HCT116 (cell line): ENCODE results near the gene TCERG1L. TPM values are rescaled to one million over a fixed set of nuclear protein-coding genes. Genes with fewer than 3 reads are reported as not detected.

Experiments used
- ATAC-seq: fragments of 200-7000 bp; cut with Tn5 transposase; 2 replicates; pipeline ENCODE4 v1.9.1; 2020; ENCODE audit warnings: mild to moderate bottlenecking, moderate library complexity
- BruUV-seq: library from RNA; stranded (reverse); fragments of 400-500 nt; replicated peaks from 2 replicates; lab custom pipeline; 2021; lab: Mats Ljungman, UMichigan
- CTCF ChIA-PET: fragments of 300-600 bp; sonication (Branson Sonifier 250); formaldehyde crosslinking; loops from one replicate; lab custom pipeline; 2021; ENCODE audit warnings: antibody characterized with exemption; lab: Charles Lee
- POLR2A ChIA-PET: fragments of 300-600, 350-600 bp; sonication (Branson Sonifier 250); formaldehyde crosslinking; loops from one replicate; lab custom pipeline; 2021; ENCODE audit warnings: antibody characterized with exemption; lab: Charles Lee
- RAD21 ChIA-PET, 2 experiments: fragments of 300-600 bp; sonication (Branson Sonifier 250); formaldehyde crosslinking; loops; one replicate each; lab custom pipeline; 2023; ENCODE audit warnings: low total read pairs in 2 of 2; ENCODE audit not compliant: uncharacterized antibody in 2 of 2, unreplicated experiment in 2 of 2, low non-redundant PET in 1 of 2; lab: Charles Lee
- DNase-seq: peaks from one replicate; pipeline ENCODE4 v3.0.0-alpha.2; 2010; ENCODE audit warnings: low read depth, low spot score
- H2AFZ ChIP-seq: fragments of 200-600 bp; shearing (Covaris generic), sonication (generic); 2 replicates; pipeline ENCODE4 v1.6.1; 2017; ENCODE audit warnings: low read depth, mixed run types, mixed read lengths, antibody characterized with exemption, low read length; ENCODE audit not compliant: poor library complexity, severe bottlenecking
- H3K27ac ChIP-seq: 2 replicates; pipeline ENCODE4 v1.5.1; 2012; ENCODE audit warnings: low read depth, low read length
- H3K27me3 ChIP-seq: fragments of 200-600 bp; sonication (generic); 2 replicates; pipeline ENCODE4 v1.6.1; 2016; ENCODE audit warnings: mixed run types, low read length, mixed read lengths; ENCODE audit not compliant: insufficient read depth
- H3K36me3 ChIP-seq, 2 experiments: fragments of 200-500 bp in 1 of 2; fragments of 200-600 bp in 1 of 2; sonication (Bioruptor generic) in 1 of 2; sonication (generic) in 1 of 2; 2 replicates each; pipeline versions ENCODE4 v1.5.1 to v1.6.1; 2014 to 2016; ENCODE audit warnings: low read length in 2 of 2, inconsistent platforms in 1 of 2, mixed read lengths in 1 of 2, mixed run types in 1 of 2; ENCODE audit not compliant: insufficient read depth in 2 of 2, control insufficient read depth in 1 of 2
- H3K4me1 ChIP-seq, 2 experiments: fragments of 200-600 bp in 1 of 2; sonication (generic) in 1 of 2; 2 replicates each; pipeline versions ENCODE4 v1.5.1 to v1.6.1; 2012 to 2017; ENCODE audit warnings: low read length in 2 of 2, inconsistent platforms in 1 of 2, mild to moderate bottlenecking in 1 of 2, mixed read lengths in 1 of 2, mixed run types in 1 of 2, moderate library complexity in 1 of 2; ENCODE audit not compliant: insufficient read depth in 2 of 2, control insufficient read depth in 1 of 2
- H3K4me2 ChIP-seq: fragments of 200-600 bp; sonication (generic); 2 replicates; pipeline ENCODE4 v1.6.1; 2017; ENCODE audit warnings: mixed run types, low read length, mixed read lengths
- H3K4me3 ChIP-seq, 2 experiments: fragments of 200-600 bp in 1 of 2; sonication (generic) in 1 of 2; replicated peaks in 1 of 2; 2 replicates each; pipeline ENCODE4 v1.5.1; 2011 to 2016; ENCODE audit warnings: low read length in 2 of 2, control low read depth in 1 of 2, low read depth in 1 of 2, mild to moderate bottlenecking in 1 of 2, mixed read lengths in 1 of 2, mixed run types in 1 of 2
- H3K79me2 ChIP-seq: fragments of 200-600 bp; sonication (generic); 2 replicates; pipeline ENCODE4 v1.6.1; 2017; ENCODE audit warnings: mild to moderate bottlenecking, mixed run types, low read length, moderate library complexity, mixed read lengths; ENCODE audit not compliant: insufficient read depth
- H3K9ac ChIP-seq: fragments of 200-600 bp; sonication (generic); 2 replicates; pipeline ENCODE4 v1.6.1; 2016; ENCODE audit warnings: low read length, mixed read lengths
- H3K9me2 ChIP-seq: fragments of 200-600 bp; sonication (generic), shearing (Covaris generic); 2 replicates; pipeline ENCODE4 v1.6.1; 2017; ENCODE audit warnings: mixed run types, mild to moderate bottlenecking, moderate library complexity; ENCODE audit not compliant: insufficient read depth
- H3K9me3 ChIP-seq, 2 experiments: fragments of 200-500 bp in 1 of 2; fragments of 200-600 bp in 1 of 2; sonication (Bioruptor generic) in 1 of 2; sonication (generic) in 1 of 2; 2 replicates each; pipeline ENCODE4 v1.6.1; 2014 to 2017; ENCODE audit warnings: low read length in 2 of 2, mixed read lengths in 2 of 2, inconsistent platforms in 1 of 2, low read depth in 1 of 2, mild to moderate bottlenecking in 1 of 2, mixed run types in 1 of 2, moderate library complexity in 1 of 2; ENCODE audit not compliant: control insufficient read depth in 1 of 2, insufficient read depth in 1 of 2
- H4K20me1 ChIP-seq: fragments of 200-600 bp; sonication (generic), shearing (Covaris generic); 2 replicates; pipeline ENCODE4 v1.6.1; 2017; ENCODE audit warnings: mixed run types, mild to moderate bottlenecking, moderate library complexity; ENCODE audit not compliant: insufficient read depth
- CBX3 ChIP-seq: IDR thresholded peaks from 2 replicates; pipeline ENCODE4 v1.6.1; 2012; ENCODE audit warnings: low read depth
- CEBPB ChIP-seq: IDR thresholded peaks from 2 replicates; pipeline ENCODE4 v1.6.1; 2012; ENCODE audit warnings: low read depth
- EGR1 ChIP-seq: IDR thresholded peaks from 2 replicates; pipeline ENCODE4 v1.6.1; 2012; ENCODE audit warnings: low read depth
- ELF1 ChIP-seq: IDR thresholded peaks from 2 replicates; pipeline ENCODE4 v1.6.1; 2012; ENCODE audit warnings: low read depth, borderline replicate concordance
- EZH2phosphoT487 ChIP-seq: fragments of 200-600 bp; IDR thresholded peaks from 2 replicates; pipeline ENCODE4 v1.6.1; 2018; ENCODE audit warnings: antibody characterized with exemption, borderline replicate concordance
- JUND ChIP-seq: IDR thresholded peaks from 2 replicates; pipeline ENCODE4 v1.6.1; 2012
- RAD21 ChIP-seq: IDR thresholded peaks from 2 replicates; pipeline ENCODE4 v1.6.1; 2012; ENCODE audit warnings: low read depth, mild to moderate bottlenecking
- SP1 ChIP-seq: IDR thresholded peaks from 2 replicates; pipeline ENCODE4 v1.6.1; 2012; ENCODE audit warnings: low read depth
- TCF7L2 ChIP-seq: IDR thresholded peaks from 2 replicates; pipeline ENCODE4 v1.7.0; 2011; ENCODE audit warnings: borderline replicate concordance, inconsistent platforms; ENCODE audit not compliant: insufficient read depth, insufficient read length; ENCODE audit errors: extremely low read depth
- ZNF274 ChIP-seq: fragments of 200-500 bp; sonication (Bioruptor generic); IDR thresholded peaks from 2 replicates; pipeline ENCODE4 v1.6.1; 2014; ENCODE audit warnings: mild to moderate bottlenecking, low read depth, low read length, inconsistent platforms
- intact Hi-C: fragments of 100-400 bp; cut with micrococcal nuclease; formaldehyde crosslinking; loops from 2 replicates; pipeline ENCODE4 v1.10.0; 2022
- total RNA-seq: library from RNA; stranded (reverse); gene quantifications from one replicate; pipeline ENCODE4 v1.2.1, GENCODE V29; 2021; ENCODE audit not compliant: unreplicated experiment
- TF ChIP-seq, protein P1 (sequence below): IDR thresholded peaks from 2 replicates; pipeline ENCODE4 v1.6.1; 2011; ENCODE audit warnings: mild to moderate bottlenecking, low read length, moderate library complexity; ENCODE audit not compliant: insufficient replicate concordance; ENCODE audit errors: extremely low read depth
- TF ChIP-seq, protein P2 (sequence below): IDR thresholded peaks from 2 replicates; pipeline ENCODE4 v1.6.1; 2012
- TF ChIP-seq, protein P3 (sequence below): IDR thresholded peaks from 2 replicates; pipeline ENCODE4 v1.6.1; 2012
- TF ChIP-seq, protein P4 (sequence below), 3 experiments: fragments of 200-600 bp in 1 of 3; sonication (generic) in 1 of 3; IDR thresholded peaks in 2 of 3; conservative IDR thresholded peaks in 1 of 3; 2 replicates each; pipeline ENCODE4 v1.5.1; 2012 to 2017; ENCODE audit warnings: low read depth in 2 of 3, low read length in 2 of 3, antibody characterized with exemption in 1 of 3, borderline replicate concordance in 1 of 3, control low read depth in 1 of 3, mild to moderate bottlenecking in 1 of 3, mixed read lengths in 1 of 3, mixed run types in 1 of 3, moderate library complexity in 1 of 3; ENCODE audit not compliant: insufficient read depth in 1 of 3

Gene TCERG1L
- total RNA-seq, 1 experiment from 2014 or later: not detected

DNA sequence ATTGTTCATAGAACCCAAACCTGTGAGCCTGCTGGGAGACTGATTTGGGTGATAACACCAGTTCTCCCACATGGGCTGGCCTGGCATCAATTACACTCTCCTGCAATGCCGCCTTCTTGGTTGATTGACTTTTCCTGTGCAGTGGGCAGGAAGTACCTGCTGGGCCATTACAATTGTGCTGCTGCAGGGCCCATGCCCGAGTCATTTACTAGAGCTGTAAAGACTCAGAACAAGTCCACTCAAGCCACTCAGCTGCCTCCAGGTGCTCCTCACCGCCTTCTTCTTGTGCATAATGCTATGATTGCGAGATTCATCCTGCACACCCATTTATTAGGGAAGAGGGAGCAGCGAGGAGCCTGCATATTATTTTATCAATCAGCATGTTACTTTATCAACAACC is 264.0 kb downstream of the TCERG1L start:
- ChIA-PET CTCF (no interaction called here), RAD21 (no interaction called here), POLR2A (no interaction called here)
- BruUV-seq: no TSS peak
- H2AFZ ChIP-seq: no peak overlapping the region
- no peaks in the 10 kb centered on the region for H3K4me1 ChIP-seq
- no peaks in the 10 kb centered on the region for H3K9me2 ChIP-seq
- no peak overlapping the region for H3K9ac ChIP-seq
- H3K9me3 ChIP-seq: no peaks in the 10 kb centered on the region
- ATAC-seq (no peak), DNase-seq (no peak)
- no peak overlapping the region for H3K4me2 ChIP-seq
- no peak for TF ChIP-seq CBX3
- TF ChIP-seq TCF7L2: no peak
- TF ChIP-seq, protein P1, sequence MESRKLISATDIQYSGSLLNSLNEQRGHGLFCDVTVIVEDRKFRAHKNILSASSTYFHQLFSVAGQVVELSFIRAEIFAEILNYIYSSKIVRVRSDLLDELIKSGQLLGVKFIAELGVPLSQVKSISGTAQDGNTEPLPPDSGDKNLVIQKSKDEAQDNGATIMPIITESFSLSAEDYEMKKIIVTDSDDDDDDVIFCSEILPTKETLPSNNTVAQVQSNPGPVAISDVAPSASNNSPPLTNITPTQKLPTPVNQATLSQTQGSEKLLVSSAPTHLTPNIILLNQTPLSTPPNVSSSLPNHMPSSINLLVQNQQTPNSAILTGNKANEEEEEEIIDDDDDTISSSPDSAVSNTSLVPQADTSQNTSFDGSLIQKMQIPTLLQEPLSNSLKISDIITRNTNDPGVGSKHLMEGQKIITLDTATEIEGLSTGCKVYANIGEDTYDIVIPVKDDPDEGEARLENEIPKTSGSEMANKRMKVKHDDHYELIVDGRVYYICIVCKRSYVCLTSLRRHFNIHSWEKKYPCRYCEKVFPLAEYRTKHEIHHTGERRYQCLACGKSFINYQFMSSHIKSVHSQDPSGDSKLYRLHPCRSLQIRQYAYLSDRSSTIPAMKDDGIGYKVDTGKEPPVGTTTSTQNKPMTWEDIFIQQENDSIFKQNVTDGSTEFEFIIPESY: no peak
- TF ChIP-seq EGR1: no peak
- TF ChIP-seq, protein P2, sequence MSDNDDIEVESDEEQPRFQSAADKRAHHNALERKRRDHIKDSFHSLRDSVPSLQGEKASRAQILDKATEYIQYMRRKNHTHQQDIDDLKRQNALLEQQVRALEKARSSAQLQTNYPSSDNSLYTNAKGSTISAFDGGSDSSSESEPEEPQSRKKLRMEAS: no peak
- no peak for TF ChIP-seq RAD21
- no peak for TF ChIP-seq CEBPB
- no peak for TF ChIP-seq JUND
- TF ChIP-seq ELF1: no peak
- H3K27me3 ChIP-seq: no peaks in the 10 kb centered on the region
- no peaks in the 10 kb centered on the region for H3K79me2 ChIP-seq
- no peak overlapping the region for H3K27ac ChIP-seq
- H4K20me1 ChIP-seq: no peaks in the 10 kb centered on the region
- intact Hi-C loops: no loop called here
- H3K36me3 ChIP-seq: no peaks in the 10 kb centered on the region
- H3K4me3 ChIP-seq: no peak overlapping the region

DNA sequence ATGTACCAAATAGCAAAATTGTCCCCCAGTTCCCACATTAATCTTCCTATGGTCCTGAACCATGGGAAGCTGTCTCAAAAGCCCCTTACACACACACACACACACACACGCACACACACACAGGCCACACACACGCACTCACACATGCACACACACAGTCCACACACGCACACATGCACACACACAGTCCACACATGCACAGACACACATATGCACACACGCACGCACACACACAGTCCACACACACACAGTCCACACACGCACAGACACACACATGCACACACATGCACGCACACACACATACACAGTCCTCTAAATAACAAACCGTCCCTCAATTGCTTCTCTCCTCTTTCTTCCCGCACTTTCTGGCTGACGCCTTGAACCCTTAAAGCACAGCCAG is 265.3 kb downstream of the TCERG1L start:
- H3K27me3 ChIP-seq: no peaks in the 10 kb centered on the region
- ChIA-PET CTCF (no interaction called here), POLR2A (no interaction called here), RAD21 (no interaction called here)
- H3K4me2 ChIP-seq: no peak overlapping the region
- no peak for ATAC-seq
- H3K9me3 ChIP-seq: no peaks in the 10 kb centered on the region
- DNase-seq: no peak
- BruUV-seq: no TSS peak
- H3K4me1 ChIP-seq: no peaks in the 10 kb centered on the region
- H3K9ac ChIP-seq: no peak overlapping the region
- H2AFZ ChIP-seq: no peak overlapping the region
- H3K36me3 ChIP-seq: no peaks in the 10 kb centered on the region
- intact Hi-C loops: no loop called here
- no peak overlapping the region for H3K4me3 ChIP-seq
- no peak overlapping the region for H3K27ac ChIP-seq
- no peaks in the 10 kb centered on the region for H4K20me1 ChIP-seq
- no peaks in the 10 kb centered on the region for H3K79me2 ChIP-seq
- H3K9me2 ChIP-seq: no peaks in the 10 kb centered on the region
- TF ChIP-seq, protein P3, sequence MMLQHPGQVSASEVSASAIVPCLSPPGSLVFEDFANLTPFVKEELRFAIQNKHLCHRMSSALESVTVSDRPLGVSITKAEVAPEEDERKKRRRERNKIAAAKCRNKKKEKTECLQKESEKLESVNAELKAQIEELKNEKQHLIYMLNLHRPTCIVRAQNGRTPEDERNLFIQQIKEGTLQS: no peak
- TF ChIP-seq ZNF274 (no peak), ELF1 (no peak), SP1 (no peak), EZH2phosphoT487 (no peak), JUND (no peak)
- TF ChIP-seq, protein P4, sequence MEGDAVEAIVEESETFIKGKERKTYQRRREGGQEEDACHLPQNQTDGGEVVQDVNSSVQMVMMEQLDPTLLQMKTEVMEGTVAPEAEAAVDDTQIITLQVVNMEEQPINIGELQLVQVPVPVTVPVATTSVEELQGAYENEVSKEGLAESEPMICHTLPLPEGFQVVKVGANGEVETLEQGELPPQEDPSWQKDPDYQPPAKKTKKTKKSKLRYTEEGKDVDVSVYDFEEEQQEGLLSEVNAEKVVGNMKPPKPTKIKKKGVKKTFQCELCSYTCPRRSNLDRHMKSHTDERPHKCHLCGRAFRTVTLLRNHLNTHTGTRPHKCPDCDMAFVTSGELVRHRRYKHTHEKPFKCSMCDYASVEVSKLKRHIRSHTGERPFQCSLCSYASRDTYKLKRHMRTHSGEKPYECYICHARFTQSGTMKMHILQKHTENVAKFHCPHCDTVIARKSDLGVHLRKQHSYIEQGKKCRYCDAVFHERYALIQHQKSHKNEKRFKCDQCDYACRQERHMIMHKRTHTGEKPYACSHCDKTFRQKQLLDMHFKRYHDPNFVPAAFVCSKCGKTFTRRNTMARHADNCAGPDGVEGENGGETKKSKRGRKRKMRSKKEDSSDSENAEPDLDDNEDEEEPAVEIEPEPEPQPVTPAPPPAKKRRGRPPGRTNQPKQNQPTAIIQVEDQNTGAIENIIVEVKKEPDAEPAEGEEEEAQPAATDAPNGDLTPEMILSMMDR (IDR thresholded peaks at IDR 0.05 in 2 of 3, conservative IDR thresholded peaks at IDR 0.05 in 1 of 3; ENCODE audit: borderline replicate concordance in 1 of 3, insufficient read depth in 1 of 3, low read depth in 2 of 3, low read length in 2 of 3): no peak
- TF ChIP-seq, protein P2: no peak
- TF ChIP-seq, protein P1: no peak
